Cerebellar nuclear complex (tissue), 1 donor: ENCODE results near the gene ARHGEF12.
"Not testable (repeated sequence)": the region's sequence is repeated elsewhere in the genome, so short reads cannot be mapped to it uniquely, and the experiment has no call there.

Source experiments
- DNase-seq, 2 experiments: peaks; one replicate each; lab custom pipeline; 2025; lab: John Stamatoyannopoulos, UW

The ARHGEF12 gene

GRCh38 chr11:120500414-120501071, 164.3 kb downstream of the ARHGEF12 start:
- no peak for DNase-seq

- DNase-seq, result no peak
Measured at GRCh38 chr11:120501440-120501839, 165.2 kb downstream of the ARHGEF12 start.

GRCh38 chr11:120501976-120502755, 166.0 kb downstream of the ARHGEF12 start:
- DNase-seq, result no peak

- not testable (repeated sequence) for DNase-seq
Measured at GRCh38 chr11:120503529-120503928, 167.3 kb downstream of the ARHGEF12 start.

GRCh38 chr11:120505801-120506425, 169.7 kb downstream of the ARHGEF12 start:
- DNase-seq, result no peak

- DNase-seq, result no peak
Measured at GRCh38 chr11:120509346-120510053, 173.3 kb downstream of the ARHGEF12 start.

GRCh38 chr11:120510406-120511115, 174.3 kb downstream of the ARHGEF12 start:
- DNase-seq, result no peak

GRCh38 chr11:120511116-120511819, 175.1 kb downstream of the ARHGEF12 start, which contains the start of gene GRIK4:
GRIK4 (plus strand) TSS chr11:120511748; CDS start chr11:120660319, 148,571 bp downstream.
- DNase-seq, result no peak

GRCh38 chr11:120511820-120512738, 175.9 kb downstream of the ARHGEF12 start:
- no peak for DNase-seq

- DNase-seq, result no peak
Measured at GRCh38 chr11:120512739-120513435, 176.7 kb downstream of the ARHGEF12 start.

GRCh38 chr11:120513436-120514315, 177.5 kb downstream of the ARHGEF12 start:
- DNase-seq, result no peak

- no peak for DNase-seq
Measured at GRCh38 chr11:120514541-120515121, 178.4 kb downstream of the ARHGEF12 start.

GRCh38 chr11:120515186-120515723, 179.0 kb downstream of the ARHGEF12 start:
- no peak for DNase-seq

GRCh38 chr11:120516461-120517389, 180.5 kb downstream of the ARHGEF12 start:
- no peak for DNase-seq

GRCh38 chr11:120517390-120517761, 181.2 kb downstream of the ARHGEF12 start:
- no peak for DNase-seq

- DNase-seq, result no peak
Measured at GRCh38 chr11:120517801-120518291, 181.6 kb downstream of the ARHGEF12 start.
